GM12891 (cell line): ENCODE measurements around the gene DGCR2.
"Not testable (repeated sequence)": the region's sequence is repeated elsewhere in the genome, so short reads cannot be mapped to it uniquely, and the experiment has no call there.

ENCODE experiments used
- PAX5 ChIP-seq: IDR thresholded peaks from 2 replicates; pipeline ENCODE4 v1.6.1; 2011; ENCODE audit warnings: low read length, moderate library complexity, mild to moderate bottlenecking; ENCODE audit not compliant: insufficient read depth, severe bottlenecking
- POLR2A ChIP-seq: IDR thresholded peaks from 2 replicates; pipeline ENCODE4 v1.6.1; 2011; ENCODE audit warnings: low read depth, low read length, control low read depth
- POLR2AphosphoS5 ChIP-seq: IDR thresholded peaks from 2 replicates; pipeline ENCODE4 v1.6.1; 2011; ENCODE audit warnings: low read depth, low read length, control low read depth
- POU2F2 ChIP-seq: IDR thresholded peaks from 2 replicates; pipeline ENCODE4 v1.6.1; 2011; ENCODE audit warnings: low read depth, mild to moderate bottlenecking, control low read depth, low read length, moderate library complexity
- SPI1 ChIP-seq: IDR thresholded peaks from 2 replicates; pipeline ENCODE4 v1.6.1; 2011; ENCODE audit warnings: low read depth, low read length, control low read depth
- TAF1 ChIP-seq: IDR thresholded peaks from 2 replicates; pipeline ENCODE4 v1.6.1; 2011; ENCODE audit warnings: low read depth, low read length, control low read depth

- TF ChIP-seq POLR2A, POLR2AphosphoS5, TAF1, PAX5, SPI1, POU2F2: not testable (repeated sequence)
Measured at GRCh38 chr22:19024956-19025489, 97.2 kb downstream of the DGCR2 start.
